HG02884 (cell line): ENCODE results near the gene RER1.

Experiments
- ATAC-seq: cut with Tn5 transposase; IDR thresholded peaks from one replicate; pipeline ENCODE4 v1.9.1; 2021; ENCODE audit warnings: mild to moderate bottlenecking, moderate library complexity; ENCODE audit not compliant: unreplicated experiment

The RER1 gene

DNA sequence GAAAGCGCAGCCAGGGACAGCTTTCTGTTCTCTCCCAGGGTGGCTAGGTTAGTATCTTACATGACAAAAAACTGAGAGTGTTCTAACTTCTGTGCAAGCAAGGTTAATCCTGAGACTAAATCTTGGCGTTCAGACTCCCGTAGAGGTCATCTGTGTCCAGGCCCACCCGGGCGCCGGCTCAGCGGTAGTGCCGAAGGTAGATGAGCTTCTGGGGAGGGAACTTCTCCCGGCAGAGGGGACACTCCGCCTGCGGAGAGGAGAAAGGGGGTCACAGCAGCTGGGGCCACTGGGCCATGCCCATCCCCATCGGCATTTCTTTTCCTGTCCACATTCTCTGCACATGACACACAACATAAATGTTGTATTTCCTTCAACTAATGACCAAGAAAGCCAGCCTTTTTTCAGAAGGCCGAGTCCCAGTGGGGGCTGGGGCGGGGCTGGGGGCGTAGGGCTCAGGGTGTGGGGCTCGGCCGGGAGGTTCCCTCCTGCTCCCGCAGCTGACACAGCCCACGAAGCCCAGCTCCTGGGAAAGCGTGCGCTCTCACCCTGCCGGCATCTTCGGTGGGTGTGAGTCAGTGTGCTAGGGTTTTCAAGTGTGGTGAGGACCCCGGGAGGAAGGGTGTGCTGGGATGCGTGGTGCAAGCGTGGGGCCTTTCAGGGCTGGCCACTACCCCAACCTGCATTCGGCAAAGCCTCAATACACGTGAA, 14.1 kb downstream of the RER1 start:
- ATAC-seq = no peak

DNA sequence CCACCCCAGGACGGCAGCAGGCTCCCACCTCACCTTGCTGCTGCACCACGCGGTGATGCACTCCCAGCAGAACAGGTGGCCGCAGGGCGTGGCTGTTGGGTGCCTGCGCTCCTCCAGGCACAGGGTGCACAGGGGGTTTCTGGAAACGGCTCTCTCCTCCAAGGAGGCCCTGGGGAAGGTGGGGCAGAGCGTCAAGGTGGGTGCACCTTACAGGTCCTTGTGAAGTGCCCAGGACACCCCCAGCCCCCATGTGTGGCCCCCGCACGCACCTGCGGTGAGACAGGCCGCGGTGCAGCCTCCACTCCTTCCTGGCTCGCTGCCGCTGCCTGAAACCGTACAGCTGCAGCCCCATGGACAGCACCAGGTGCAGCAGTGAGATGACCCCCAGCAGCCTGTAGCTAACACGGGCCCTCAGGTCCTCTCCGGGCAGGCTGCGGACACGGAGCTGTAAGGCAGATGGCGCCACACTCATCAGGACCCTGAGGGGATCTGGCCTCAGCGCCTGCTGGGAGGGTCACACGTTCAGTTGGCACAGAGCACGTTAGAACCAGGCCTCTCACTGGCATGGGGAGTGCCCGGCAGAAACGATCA, 14.9 kb downstream of the RER1 start:
- no peak for ATAC-seq

DNA sequence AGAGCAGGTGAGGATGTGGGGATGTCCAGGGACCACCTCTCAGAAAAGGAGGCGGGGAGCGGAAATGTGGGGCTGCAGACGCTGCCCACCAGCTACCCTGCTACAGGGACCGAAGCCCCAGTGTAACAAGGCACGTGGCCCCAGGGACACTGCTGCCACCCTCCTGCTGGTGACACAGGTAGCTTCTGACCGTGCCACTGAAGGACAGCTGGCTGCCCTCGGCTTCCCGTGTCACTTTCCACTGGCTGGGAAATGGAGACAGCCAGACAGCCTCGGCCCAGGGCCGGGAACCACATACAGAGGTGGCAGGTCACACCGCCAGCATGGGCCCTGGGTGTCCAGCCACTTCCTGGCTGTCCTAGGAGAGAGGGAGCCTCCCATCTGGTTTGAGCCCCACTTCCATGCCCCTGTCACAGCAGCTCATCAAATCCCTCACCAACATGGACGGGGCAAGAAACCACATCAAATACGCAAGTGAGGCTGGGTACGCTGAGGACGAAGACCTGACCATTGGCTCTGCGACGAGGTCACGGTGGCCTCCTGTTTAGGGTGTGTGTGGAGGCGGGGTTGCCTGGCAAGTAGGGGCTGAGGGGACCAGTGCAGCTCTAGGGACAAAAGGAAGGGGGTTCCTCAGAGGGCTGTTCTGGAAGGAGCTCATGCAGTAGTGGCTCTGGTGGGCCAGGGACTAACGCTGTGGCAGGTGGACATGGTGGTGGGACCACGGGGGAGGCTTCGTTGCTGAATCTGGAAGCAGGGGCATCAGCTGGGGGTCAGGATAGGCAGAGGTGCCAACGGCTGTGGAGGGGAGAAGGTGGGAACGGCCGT, 15.7 kb downstream of the RER1 start:
- no peak for ATAC-seq

DNA sequence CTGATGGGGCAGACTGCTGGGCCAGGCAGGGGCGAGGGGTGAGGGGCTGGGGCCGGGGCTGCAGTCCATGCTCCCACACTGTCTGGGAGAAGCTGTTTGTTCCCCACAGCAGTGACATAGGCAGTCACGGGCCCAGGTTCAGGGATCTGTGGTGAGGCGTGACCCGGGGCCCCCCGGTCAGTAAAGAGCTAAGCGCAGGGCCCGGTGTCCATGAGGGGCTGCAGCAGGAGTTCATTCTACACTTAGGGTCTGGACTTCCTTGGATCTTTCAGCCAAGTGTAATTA, 16.3 kb downstream of the RER1 start:
- ATAC-seq = no peak

DNA sequence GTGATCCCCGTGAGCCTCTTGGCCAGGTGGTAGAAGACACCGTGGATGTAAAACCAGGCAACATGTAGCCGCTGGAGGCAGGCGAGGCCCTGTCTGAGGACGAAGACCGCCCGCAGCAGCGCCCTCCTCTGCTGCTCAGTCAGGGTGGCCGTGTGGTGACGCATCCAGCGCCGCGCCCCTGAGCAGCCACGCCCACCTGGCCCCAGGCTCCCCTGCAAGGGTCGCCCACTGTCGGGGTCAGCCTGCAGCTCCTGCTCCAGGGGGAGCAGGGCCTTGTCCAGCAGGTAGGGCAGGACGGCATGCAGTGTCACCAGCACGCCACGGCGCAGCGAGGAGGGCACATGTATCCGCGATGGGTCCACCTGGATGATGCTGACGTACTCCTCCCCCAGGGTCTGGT, 16.8 kb downstream of the RER1 start:
- no peak for ATAC-seq

DNA sequence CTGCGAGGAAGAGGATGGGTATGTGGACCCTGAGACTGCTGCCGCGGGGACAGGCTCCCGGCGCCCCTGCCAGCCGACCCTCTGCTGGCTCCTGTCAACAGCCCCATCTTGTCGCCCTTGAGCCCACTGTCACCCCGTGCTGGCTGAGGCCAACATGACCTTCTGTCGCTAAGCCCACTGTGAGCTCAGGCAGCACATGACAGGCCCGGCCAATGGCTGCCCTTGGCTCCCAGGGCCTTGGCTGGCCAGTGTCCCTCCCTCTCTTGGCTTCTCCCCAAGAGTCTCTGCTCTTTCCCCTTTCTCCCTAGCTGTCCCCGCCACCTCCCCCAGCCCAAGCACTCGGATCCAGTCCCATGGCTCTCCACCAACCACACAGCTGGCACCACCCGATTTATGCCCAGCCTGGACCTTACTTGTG, 17.2 kb downstream of the RER1 start:
- no peak for ATAC-seq

DNA sequence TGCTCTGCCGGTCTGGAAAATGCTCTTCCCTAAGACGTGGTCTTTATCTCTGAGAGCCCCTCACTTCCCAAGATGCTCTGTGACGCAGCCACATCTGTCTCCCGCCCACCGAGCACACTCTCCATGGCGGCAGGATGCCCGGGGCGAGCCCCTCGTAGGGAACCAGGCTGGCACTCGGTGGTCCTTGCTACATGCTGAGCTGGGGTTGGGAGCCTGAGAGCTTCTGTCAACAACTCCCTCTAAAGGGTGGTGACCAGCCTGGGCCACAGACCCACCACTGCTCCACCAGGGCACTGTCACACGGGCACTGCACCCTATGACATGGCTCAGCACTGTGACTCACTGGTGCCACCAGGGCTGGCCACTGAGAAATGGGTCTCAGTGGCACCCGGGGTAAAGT, 18.1 kb downstream of the RER1 start:
- ATAC-seq = no peak

DNA sequence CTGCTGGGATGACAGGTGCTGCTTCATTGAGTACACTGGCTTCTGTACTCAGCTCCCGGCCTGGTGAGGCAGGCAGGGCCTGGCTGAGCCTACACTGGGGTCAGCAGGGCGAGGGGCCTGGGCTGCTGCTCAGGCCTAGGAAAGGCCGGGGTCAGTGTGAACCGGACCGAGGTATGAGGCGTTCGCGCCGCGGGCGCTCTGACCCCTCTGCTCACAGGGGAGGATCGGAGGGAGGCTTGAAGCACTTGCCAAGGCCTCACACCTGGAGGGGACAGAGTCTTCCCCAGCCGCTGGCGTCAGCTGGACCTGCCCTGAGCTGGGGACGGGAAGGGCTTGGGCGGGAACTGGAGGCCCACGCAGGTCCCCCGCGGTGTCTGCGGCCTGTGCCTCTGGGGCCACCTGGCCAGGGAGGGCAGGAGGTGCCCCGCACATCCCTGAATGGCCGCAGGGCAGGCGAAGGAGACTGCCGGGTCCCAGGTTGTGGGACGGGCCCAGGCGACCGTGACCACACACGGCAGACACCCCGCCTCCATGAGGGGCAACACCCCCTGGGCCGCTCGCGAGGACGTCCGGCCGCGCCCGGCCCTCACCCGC, 20.3 kb downstream of the RER1 start:
- peak; percentile 32 for ATAC-seq

DNA sequence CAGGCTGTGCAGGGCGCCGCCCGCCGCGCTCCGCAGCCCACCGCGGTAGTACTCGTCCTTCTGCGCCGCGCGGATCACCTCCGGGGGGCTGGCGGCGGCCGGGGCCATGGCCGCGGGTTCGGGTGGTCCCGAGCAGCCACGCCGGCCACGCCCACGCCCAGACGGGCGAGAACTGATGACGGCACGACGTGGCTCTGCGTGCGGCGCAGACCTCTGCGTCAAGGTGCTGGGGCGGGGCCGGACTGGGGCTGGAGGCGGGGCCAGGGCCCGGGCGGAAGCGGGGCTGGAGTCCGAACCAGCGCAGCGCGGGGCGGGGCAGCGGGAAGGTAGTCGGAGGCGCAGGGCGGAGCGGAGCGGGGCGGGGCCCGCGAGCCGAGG, 20.7 kb downstream of the RER1 start, which contains the start of gene PEX10:
PEX10 (minus strand) TSS at position 170 of the 378 bp plus-strand sequence; CDS start at position 108, 62 bp downstream.
- peak; percentile 74 for ATAC-seq

DNA sequence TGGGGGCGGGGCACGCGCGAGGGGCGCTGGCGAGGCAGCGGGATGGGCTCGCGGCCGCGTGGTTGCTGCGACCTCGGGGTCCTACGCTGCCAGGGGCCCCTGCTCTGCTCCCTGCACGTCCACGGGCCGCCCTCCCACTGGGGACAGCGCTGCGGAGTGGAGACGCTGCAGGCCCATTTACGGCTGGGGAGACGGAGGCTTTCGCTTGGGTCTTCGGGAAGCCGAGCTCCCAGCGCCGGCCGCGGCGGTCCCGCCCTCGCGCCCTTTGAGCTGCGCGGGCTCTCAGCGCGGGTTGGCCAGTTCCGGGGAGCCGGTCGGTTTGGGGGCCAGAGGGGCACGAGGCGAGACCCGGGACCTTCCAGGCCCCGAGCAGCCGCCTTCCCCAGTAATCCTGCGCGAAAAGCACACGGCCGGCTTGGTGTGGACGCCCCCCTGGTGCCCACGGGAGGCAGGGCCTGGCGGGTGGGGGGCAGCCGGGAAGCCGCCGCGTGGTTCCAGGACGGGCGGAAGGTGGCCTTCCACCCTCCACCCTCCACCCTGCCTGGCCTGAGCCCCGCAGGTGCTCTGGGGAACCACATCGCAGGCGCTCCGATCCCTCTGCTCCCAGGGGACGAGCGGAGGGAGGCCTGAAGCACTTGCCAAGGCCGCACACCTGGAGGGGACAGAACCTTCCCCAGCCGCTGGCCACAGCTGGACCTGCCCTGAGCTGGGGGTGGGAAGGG, 21.3 kb downstream of the RER1 start:
- ATAC-seq = peak; percentile 21

DNA sequence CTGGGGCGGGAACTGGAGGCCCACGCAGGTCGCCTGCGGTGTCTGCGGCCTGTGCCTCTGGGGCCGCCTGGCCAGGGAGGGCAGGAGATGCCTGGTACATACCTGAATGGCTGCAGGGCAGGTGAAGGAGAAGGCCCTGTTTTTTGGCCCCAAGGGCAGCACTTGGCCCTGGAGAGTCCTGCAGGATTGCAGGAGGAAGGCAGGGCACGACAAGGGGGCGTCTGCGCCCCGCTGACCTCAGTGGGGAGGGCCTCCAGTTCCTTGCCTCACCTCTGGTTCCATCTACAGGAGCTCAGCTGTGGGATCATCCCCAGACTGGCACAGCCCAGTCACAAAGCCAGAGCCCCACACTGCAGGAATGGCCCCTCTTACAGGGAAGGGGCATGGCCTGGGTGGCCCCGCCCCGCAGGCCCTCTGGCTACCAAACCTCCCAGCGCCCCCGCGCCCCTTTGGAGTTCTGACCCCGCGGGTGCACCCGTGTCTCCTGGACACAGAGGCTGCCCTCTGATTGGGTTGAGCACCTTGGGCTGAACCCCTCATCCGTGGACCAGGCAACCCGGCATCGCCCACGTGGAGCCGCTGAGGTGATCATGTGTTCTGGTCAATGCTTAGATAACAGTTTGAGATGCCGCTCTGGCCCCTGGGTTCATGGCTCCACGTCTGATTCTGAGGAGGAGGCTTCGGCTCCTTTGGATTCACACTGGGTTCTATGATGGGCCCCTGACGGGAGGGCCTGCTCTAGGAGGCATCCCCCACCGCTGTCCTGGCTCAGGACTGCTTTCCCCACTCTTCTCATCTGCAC, 22.1 kb downstream of the RER1 start:
- ATAC-seq = no peak

DNA sequence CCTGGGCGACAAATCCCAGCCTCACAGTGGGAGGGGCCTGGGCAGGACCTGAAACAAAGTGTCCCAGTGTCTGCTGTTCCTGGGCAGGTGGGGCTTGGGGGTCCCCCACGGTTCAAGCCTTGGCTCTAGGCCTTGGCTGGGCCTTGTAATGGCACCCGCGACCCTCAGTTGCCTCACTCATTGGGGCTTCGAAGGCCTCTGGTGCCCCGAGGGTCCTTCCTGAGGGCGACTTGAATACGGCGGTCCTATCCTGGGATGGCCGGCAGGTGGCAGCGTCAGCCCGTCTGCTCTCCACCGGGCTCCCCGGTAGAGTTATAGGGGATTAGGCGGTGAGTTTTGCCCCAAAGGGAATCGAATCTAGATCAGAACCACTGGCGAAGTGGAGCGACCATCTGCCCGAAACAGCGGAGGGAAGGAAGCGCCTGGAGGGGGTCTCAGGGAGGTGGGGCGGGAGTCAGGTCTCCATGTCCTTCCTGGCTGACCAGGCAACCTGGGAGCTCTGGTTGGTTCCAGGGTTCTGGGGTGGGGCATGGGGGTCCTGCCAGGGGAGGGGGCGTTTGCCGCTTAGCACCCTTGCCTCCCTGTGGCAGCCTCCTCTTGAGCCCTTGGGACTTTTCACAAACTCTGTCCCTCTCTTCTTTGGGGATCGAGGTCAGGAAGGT, 22.8 kb downstream of the RER1 start:
- ATAC-seq = no peak

DNA sequence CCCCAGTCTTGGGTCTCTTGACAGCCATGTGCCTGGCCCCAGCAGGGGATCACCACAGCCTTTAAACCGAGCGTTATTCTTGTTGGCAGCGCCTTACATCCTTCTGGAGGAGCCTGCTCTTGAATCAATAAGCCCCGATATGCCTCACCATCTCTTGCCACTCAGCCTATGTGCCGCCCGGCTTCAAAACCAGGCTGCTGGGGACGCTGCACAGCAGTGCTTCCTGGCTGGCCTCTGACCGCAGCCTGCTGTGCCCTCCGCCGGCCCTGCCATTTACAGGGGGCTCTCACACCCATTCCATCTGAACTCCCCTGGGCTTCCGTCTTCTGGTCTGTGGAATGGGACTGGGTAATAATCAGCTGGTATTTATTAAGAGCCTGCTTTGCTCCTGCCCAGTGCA, 23.7 kb downstream of the RER1 start:
- no peak for ATAC-seq

DNA sequence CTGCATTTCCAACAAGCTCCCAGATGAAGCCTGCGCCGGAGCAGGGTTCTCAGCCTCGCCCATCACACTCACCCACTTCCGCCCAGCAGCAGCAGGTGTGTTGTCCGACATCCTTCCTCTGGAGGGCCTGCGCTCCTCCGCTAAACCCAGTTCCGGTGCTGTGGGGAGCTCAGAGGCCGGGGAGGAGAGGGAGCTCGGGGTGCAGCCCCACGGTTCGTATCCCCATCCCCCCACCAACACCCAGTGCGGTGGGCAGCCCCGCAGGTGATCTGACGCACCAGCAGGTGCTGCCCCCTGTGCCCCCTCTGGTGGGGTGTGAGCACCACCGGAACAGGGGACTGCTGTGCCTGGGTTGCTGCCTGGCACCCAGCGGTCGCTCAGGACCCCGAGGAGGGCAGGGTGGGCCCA, 24.2 kb downstream of the RER1 start:
- ATAC-seq = no peak

DNA sequence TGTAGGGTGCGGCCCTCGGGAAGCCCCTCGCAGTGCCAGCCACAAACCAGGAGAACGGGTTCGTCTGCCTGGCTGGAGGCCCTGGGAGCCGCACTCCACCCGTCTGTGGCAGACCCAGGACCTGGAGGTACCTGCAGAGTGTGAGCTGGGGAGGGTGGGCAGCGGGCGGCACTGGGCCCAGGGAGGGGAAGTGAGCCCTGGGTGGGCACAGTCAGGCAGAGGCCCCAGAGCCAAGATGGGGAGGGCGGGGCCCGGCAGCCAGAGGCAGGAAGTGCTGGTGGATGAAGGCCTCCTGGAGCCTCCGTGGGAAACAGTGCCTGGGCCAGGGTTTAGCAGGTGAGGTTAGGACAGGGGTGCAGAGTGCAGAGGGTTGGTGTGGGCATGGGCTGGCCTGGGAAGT, 24.8 kb downstream of the RER1 start:
- ATAC-seq = no peak

DNA sequence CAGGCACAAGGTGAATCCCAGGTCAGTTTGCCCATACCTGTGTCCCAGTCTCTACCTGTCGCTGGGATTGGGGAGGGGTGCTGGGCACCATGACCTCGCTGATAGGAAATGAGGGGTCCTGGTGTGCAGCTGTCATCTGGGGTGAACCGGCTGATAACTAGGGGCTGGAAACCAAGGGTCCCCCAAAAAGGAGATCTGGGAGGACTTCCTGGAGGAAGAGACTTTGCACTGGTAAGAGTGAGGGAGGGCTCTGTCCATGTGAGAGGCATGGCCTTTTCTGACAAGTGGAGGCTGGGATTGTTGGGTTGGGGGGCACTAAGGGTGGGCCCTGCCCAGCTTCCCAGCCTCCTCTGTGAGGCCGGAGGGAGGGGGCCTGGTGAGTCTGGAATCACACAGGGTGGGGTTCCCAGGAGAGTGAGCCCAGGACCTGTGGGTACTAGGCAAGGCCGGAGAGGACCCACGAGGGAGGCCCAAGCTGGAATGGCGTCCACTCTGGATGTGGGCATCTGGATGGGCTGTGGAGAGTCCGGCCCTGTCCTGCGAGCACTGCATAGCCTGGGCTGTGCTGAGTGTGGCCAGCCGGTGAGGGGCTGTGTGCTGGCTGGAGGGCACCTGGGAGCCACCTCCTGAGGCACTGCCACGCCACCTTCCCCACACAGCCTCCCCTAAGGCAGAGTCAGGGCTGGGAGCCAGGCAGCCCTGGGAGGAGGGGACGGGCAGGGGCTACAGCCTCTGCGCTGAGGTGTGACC, 25.6 kb downstream of the RER1 start:
- no peak for ATAC-seq

DNA sequence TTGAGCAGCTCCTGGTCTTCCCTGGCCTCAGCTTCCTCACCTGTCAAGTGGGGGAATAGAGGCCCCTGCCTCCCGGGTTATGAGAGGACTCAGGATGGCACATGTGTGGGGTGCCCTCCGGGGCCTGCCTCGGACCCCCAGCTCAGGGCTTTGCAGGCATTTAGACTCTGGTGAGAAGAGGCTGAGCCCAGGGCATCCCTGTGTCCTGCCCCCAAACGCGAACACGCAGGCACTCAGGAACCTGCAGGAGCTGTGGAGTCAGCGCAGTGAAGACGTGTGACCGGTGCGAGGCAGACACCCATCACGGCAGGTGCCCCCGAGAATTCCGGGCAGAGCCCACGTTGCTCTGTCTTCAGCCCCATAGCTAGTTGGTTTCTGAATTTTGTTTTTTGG, 26.2 kb downstream of the RER1 start:
- no peak for ATAC-seq

DNA sequence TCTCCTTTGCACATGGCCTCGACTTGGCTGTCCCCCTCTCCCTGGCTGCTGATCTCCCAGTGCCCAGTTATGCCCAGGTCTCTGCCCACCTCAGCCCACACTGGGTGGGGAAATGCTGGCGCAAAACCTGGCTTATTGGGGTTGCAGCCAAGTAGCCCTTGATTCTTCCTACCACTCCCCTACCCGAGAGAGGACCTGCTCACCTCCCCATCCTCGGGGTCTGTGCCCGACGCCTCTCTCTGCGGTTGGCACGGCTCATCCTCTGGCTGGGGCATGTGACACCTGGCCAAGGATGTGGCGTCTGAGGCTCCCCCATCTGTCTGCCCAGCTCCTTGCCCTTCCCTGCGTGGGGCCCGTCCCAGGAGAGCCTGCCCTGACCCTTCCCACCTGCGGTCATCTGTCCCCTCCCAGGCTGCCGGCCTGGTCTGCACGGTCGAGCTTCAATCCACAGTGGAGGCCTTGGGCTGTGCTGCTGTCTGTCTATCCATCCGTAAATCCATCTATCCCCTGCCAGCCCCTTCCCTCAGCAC, 27.2 kb downstream of the RER1 start:
- ATAC-seq = no peak

DNA sequence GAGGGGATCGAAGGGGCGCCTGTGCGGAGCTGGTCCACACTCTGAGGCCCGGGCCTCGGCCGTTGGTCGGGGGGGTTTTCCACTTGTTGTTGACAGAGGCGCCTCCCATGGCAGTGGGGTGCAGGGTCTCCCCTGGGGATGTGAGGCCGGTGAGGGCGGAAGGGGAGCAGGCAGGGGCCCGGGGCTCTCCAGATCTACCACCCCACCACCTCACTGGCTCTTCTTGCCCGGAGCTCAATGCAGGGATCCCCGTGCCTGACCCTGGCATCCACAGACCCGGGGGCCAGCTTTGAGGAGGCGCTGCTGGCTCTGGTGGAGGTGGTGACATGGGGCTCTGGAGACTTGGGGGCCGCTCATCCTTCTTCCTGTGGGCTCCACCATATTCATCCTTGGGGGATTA, 27.8 kb downstream of the RER1 start:
- ATAC-seq = no peak
